ENCODE results near the gene SURF1. TPM values are rescaled to one million over a fixed set of nuclear protein-coding genes. Genes with fewer than 3 reads are reported as not detected.

SURF1 gene
- total RNA-seq, 1 experiment from 2014 or later, result 71.7 TPM

- TF ChIP-seq ZFX (IDR thresholded peaks at IDR 0.05) (no peak), POLR2A (IDR thresholded peaks at IDR 0.05; ENCODE audit: borderline replicate concordance, extremely low read depth, insufficient read depth, insufficient read length) (no peak), SRF (IDR thresholded peaks at IDR 0.05; ENCODE audit: low read depth) (no peak), JUND (IDR thresholded peaks at IDR 0.05) (no peak), TCF7L2 (IDR thresholded peaks at IDR 0.05; ENCODE audit: borderline replicate concordance, extremely low read depth, insufficient read depth, insufficient read length) (no peak), EZH2phosphoT487 (IDR thresholded peaks at IDR 0.05; ENCODE audit: borderline replicate concordance) (no peak)
- TF ChIP-seq, protein P1, sequence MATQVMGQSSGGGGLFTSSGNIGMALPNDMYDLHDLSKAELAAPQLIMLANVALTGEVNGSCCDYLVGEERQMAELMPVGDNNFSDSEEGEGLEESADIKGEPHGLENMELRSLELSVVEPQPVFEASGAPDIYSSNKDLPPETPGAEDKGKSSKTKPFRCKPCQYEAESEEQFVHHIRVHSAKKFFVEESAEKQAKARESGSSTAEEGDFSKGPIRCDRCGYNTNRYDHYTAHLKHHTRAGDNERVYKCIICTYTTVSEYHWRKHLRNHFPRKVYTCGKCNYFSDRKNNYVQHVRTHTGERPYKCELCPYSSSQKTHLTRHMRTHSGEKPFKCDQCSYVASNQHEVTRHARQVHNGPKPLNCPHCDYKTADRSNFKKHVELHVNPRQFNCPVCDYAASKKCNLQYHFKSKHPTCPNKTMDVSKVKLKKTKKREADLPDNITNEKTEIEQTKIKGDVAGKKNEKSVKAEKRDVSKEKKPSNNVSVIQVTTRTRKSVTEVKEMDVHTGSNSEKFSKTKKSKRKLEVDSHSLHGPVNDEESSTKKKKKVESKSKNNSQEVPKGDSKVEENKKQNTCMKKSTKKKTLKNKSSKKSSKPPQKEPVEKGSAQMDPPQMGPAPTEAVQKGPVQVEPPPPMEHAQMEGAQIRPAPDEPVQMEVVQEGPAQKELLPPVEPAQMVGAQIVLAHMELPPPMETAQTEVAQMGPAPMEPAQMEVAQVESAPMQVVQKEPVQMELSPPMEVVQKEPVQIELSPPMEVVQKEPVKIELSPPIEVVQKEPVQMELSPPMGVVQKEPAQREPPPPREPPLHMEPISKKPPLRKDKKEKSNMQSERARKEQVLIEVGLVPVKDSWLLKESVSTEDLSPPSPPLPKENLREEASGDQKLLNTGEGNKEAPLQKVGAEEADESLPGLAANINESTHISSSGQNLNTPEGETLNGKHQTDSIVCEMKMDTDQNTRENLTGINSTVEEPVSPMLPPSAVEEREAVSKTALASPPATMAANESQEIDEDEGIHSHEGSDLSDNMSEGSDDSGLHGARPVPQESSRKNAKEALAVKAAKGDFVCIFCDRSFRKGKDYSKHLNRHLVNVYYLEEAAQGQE (IDR thresholded peaks at IDR 0.05; ENCODE audit: low read depth), result no peak
Observed at GRCh38 chr9:133360400-133361393, 4.4 kb upstream of the SURF1 start (continued).

- Histone ChIP-seq H3K4me1 (ENCODE audit: control insufficient read depth in 1 of 2, insufficient read depth in 2 of 2, low read length in 2 of 2) (peaks cover 7 to 20% of the 10 kb centered on the region in 2 experiments; a peak in 3 of 4 replicates), H3K9ac (ENCODE audit: low read length) (no peak overlapping the region), H3K36me3 (ENCODE audit: control insufficient read depth in 1 of 2, insufficient read depth in 2 of 2, low read length in 2 of 2) (peaks cover 19 to 33% of the 10 kb centered on the region in 2 experiments; a peak in 3 of 4 replicates), H3K79me2 (ENCODE audit: insufficient read depth, low read length) (peaks cover 57% of the 10 kb centered on the region), H3K27me3 (ENCODE audit: insufficient read depth, low read length) (no peaks in the 10 kb centered on the region), H3K4me2 (ENCODE audit: low read length) (no peak overlapping the region), H4K20me1 (ENCODE audit: insufficient read depth) (no peaks in the 10 kb centered on the region), H3K9me3 (ENCODE audit: control insufficient read depth in 1 of 2, insufficient read depth in 1 of 2, low read depth in 1 of 2, low read length in 2 of 2) (no peaks in the 10 kb centered on the region), H3K9me2 (ENCODE audit: insufficient read depth) (no peaks in the 10 kb centered on the region), H3K4me3 (replicated peaks in 1 of 2; ENCODE audit: low read depth in 1 of 2, low read length in 2 of 2) (no peak overlapping the region), H2AFZ (ENCODE audit: low read depth, low read length, poor library complexity, severe bottlenecking) (no peak overlapping the region), H3K27ac (ENCODE audit: low read depth, low read length) (no peak overlapping the region; the same call in 1 of the 2 replicates)
- ChIA-PET CTCF (interaction anchor here (1.1 kb wide), 1 partner anchor 100 kb away, joined by 3 read pairs; the partner anchor contains the start of gene CACFD1), POLR2A (interaction anchor here (0.9 kb wide), 1 partner anchor 12 kb away, joined by 3 read pairs; the partner anchor contains the start of genes MED22 and RPL7A), RAD21 (ENCODE audit: low non-redundant PET in 1 of 2, low total read pairs in 2 of 2, uncharacterized antibody in 2 of 2, unreplicated experiment in 2 of 2) (no interaction called here)
- intact Hi-C loops (cut with micrococcal nuclease), result loop anchor here (1.0 to 10.0 kb wide), 3 partner anchors 45 to 635 kb away; partner anchors contain the start of gene VAV2
- no peak for ATAC-seq
- no TSS peak for BruUV-seq (replicated peaks)
- no peak for DNase-seq (ENCODE audit: low read depth, low spot score)
- TF ChIP-seq YY1 (IDR thresholded peaks at IDR 0.05; ENCODE audit: extremely low read depth, insufficient replicate concordance, low read depth, low read length) (no peak), RAD21 (IDR thresholded peaks at IDR 0.05; ENCODE audit: low read depth) (peak; percentile 58), JUND (IDR thresholded peaks at IDR 0.05) (no peak), SP1 (IDR thresholded peaks at IDR 0.05; ENCODE audit: low read depth) (no peak)
- TF ChIP-seq, protein P1 (IDR thresholded peaks at IDR 0.05; ENCODE audit: low read depth), result no peak
- TF ChIP-seq, protein P2, sequence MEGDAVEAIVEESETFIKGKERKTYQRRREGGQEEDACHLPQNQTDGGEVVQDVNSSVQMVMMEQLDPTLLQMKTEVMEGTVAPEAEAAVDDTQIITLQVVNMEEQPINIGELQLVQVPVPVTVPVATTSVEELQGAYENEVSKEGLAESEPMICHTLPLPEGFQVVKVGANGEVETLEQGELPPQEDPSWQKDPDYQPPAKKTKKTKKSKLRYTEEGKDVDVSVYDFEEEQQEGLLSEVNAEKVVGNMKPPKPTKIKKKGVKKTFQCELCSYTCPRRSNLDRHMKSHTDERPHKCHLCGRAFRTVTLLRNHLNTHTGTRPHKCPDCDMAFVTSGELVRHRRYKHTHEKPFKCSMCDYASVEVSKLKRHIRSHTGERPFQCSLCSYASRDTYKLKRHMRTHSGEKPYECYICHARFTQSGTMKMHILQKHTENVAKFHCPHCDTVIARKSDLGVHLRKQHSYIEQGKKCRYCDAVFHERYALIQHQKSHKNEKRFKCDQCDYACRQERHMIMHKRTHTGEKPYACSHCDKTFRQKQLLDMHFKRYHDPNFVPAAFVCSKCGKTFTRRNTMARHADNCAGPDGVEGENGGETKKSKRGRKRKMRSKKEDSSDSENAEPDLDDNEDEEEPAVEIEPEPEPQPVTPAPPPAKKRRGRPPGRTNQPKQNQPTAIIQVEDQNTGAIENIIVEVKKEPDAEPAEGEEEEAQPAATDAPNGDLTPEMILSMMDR (IDR thresholded peaks at IDR 0.05 in 2 of 3, conservative IDR thresholded peaks at IDR 0.05 in 1 of 3; ENCODE audit: borderline replicate concordance in 1 of 3, insufficient read depth in 1 of 3, low read depth in 2 of 3, low read length in 2 of 3), result peak; percentile 24 to 43 (median 42); a peak in 4 of 6 replicates
Observed at GRCh38 chr9:133359399-133360175, 3.3 kb upstream of the SURF1 start.

Measured in HCT116 (cell line).